HCT116 (cell line): ENCODE results near the gene EML2.

ENCODE experiments used
- SP1 ChIP-seq: IDR thresholded peaks from 2 replicates; pipeline ENCODE4 v1.6.1; 2012; ENCODE audit warnings: low read depth
- TF ChIP-seq, protein P1 (sequence below), 3 experiments: fragments of 200-600 bp in 1 of 3; sonication (generic) in 1 of 3; IDR thresholded peaks in 2 of 3; conservative IDR thresholded peaks in 1 of 3; 2 replicates each; pipeline ENCODE4 v1.5.1; 2012 to 2017; ENCODE audit warnings: low read depth in 2 of 3, low read length in 2 of 3, antibody characterized with exemption in 1 of 3, borderline replicate concordance in 1 of 3, control low read depth in 1 of 3, mild to moderate bottlenecking in 1 of 3, mixed read lengths in 1 of 3, mixed run types in 1 of 3, moderate library complexity in 1 of 3; ENCODE audit not compliant: insufficient read depth in 1 of 3

DNA sequence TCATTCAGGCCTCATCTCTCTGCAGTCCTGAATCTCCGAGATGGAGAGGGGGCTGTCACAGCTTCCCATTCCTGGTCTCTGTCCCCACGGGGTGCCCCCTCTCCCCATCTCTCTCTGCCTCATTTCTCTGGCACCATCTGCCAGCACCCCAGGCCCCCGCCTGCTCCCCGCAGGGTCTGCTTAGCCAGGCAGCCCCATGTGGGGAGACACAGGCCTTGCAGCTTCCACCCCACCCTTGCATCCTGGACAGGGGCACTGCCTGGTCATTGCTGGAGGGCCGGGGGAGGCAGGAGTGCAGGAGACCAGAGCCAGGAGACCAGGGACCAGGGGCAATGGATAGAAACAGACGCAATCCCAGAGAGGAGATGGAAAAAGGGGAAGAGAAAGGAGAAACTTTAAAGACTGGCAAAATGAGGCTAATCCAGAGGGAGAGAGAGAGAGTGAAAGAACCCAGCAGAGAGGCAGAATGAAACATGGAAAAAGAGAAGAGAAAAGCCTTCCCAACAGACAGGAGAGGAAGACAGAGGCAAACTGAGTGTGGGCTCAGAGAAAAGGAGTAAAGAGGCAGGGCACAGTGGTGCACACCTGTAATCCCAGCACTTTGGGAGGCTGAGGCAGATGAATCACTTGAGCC, 20.0 kb upstream of the EML2 start:
- TF ChIP-seq, protein P1, sequence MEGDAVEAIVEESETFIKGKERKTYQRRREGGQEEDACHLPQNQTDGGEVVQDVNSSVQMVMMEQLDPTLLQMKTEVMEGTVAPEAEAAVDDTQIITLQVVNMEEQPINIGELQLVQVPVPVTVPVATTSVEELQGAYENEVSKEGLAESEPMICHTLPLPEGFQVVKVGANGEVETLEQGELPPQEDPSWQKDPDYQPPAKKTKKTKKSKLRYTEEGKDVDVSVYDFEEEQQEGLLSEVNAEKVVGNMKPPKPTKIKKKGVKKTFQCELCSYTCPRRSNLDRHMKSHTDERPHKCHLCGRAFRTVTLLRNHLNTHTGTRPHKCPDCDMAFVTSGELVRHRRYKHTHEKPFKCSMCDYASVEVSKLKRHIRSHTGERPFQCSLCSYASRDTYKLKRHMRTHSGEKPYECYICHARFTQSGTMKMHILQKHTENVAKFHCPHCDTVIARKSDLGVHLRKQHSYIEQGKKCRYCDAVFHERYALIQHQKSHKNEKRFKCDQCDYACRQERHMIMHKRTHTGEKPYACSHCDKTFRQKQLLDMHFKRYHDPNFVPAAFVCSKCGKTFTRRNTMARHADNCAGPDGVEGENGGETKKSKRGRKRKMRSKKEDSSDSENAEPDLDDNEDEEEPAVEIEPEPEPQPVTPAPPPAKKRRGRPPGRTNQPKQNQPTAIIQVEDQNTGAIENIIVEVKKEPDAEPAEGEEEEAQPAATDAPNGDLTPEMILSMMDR (IDR thresholded peaks at IDR 0.05 in 2 of 3, conservative IDR thresholded peaks at IDR 0.05 in 1 of 3; ENCODE audit: borderline replicate concordance in 1 of 3, insufficient read depth in 1 of 3, low read depth in 2 of 3, low read length in 2 of 3): no peak
- TF ChIP-seq SP1: no peak
